ENCODE results near the gene KRT76.

KRT76 gene

DNA sequence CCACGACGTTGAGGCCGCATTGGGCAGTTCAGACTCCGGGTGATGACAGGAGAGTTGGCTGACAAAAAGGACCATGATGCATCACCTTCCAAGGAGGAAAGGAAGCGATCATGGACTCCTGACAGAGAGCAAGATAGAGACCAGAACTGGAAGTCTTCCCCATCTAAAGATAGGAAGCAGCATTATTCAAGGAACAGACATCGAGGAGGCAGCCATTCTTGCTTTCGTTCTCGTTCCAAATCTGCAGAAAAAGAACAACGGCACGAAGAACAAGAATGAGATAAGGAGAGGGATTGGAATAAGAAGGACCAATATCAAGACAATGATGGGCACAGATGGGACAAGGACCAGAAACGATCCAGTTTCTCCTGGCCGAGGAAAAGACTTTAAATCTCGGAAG, 46.8 kb downstream of the KRT76 start:
- Histone ChIP-seq H3K4me1 (ENCODE audit: insufficient read depth, low read length) (no peaks in the 10 kb centered on the region), H3K36me3 (ENCODE audit: insufficient read depth, low read depth, low read length) (no peaks in the 10 kb centered on the region), H3K9ac (ENCODE audit: low read depth, low read length) (no peak overlapping the region), H3K27ac (ENCODE audit: low read length) (no peak overlapping the region), H3K9me3 (ENCODE audit: insufficient read depth, low read depth, low read length) (no peaks in the 10 kb centered on the region), H3K4me3 (ENCODE audit: low read length) (no peak overlapping the region), H3K27me3 (ENCODE audit: insufficient read depth, low read length) (peaks cover 24% of the 10 kb centered on the region; the same call in 1 of the 2 replicates)

DNA sequence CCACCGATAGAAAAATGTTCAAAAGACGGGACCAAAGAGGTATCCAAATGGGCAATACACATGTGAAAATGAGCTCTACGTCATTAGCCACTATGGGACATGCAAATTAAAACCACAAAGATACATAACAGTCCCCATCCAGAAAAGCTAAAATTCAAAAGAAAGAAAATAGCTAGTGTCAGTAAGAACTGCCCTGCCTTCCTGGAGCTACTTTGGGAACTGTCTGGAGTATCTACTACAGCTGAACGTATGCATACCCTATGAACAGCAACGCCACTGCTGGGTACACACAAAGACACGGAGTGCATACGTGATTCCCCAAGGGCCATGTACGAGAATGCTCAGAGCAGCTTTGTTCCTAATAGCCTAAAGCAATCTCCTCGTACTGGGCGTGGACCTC, 48.0 kb downstream of the KRT76 start:
- H3K9me3 ChIP-seq (ENCODE audit: insufficient read depth, low read depth, low read length) = no peaks in the 10 kb centered on the region
- no peak overlapping the region for H3K27ac ChIP-seq (ENCODE audit: low read length)
- H3K4me1 ChIP-seq (ENCODE audit: insufficient read depth, low read length) = no peaks in the 10 kb centered on the region
- peaks cover 22% of the 10 kb centered on the region; the same call in 1 of the 2 replicates for H3K27me3 ChIP-seq (ENCODE audit: insufficient read depth, low read length)
- H3K36me3 ChIP-seq (ENCODE audit: insufficient read depth, low read depth, low read length) = no peaks in the 10 kb centered on the region
- no peak overlapping the region for H3K9ac ChIP-seq (ENCODE audit: low read depth, low read length)
- H3K4me3 ChIP-seq (ENCODE audit: low read length) = no peak overlapping the region

DNA sequence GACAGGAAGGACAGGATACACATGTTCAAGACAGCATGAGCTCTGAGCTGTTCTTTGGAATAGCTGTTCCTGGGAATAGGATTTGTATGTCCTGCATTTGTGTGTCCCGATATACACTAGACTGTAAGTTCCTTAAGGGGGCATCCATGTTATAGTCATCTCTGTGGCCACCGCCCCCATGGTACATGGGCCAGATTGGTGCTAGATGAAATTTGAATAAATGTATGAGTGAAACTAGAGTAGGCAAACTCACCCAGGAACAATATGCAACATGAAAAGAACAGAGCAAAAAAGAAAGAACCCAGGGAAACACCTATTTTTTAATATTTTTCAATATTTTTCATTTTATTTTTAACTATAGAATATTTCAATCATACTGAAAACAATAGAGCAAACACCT, 48.8 kb downstream of the KRT76 start:
- Histone ChIP-seq H3K27ac (ENCODE audit: low read length) (no peak overlapping the region), H3K9ac (ENCODE audit: low read depth, low read length) (no peak overlapping the region), H3K36me3 (ENCODE audit: insufficient read depth, low read depth, low read length) (no peaks in the 10 kb centered on the region), H3K4me3 (ENCODE audit: low read length) (no peak overlapping the region), H3K27me3 (ENCODE audit: insufficient read depth, low read length) (peaks cover 19% of the 10 kb centered on the region; the same call in 1 of the 2 replicates), H3K9me3 (ENCODE audit: insufficient read depth, low read depth, low read length) (no peaks in the 10 kb centered on the region), H3K4me1 (ENCODE audit: insufficient read depth, low read length) (no peaks in the 10 kb centered on the region)

DNA sequence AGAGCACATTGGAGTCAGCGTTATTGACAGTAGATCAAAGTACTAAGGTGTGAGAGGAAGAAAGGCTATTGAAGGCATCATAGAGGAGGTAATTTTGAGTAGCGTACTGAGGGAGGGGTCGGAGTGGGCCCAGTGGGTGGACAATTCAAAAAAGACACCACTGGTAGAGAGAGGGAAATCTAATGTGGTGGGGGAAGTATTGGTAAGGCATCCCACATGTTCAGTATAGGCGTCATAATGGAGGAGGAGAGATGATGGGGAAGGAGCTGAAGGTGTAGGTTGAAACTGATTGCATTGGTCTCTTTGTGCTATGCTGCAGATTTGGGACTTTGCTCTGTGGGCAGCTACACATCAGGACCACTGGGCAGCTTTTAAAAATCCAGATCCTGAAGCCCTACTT, 50.1 kb downstream of the KRT76 start:
- Histone ChIP-seq H3K36me3 (ENCODE audit: insufficient read depth, low read depth, low read length) (no peaks in the 10 kb centered on the region), H3K9ac (ENCODE audit: low read depth, low read length) (no peak overlapping the region), H3K4me1 (ENCODE audit: insufficient read depth, low read length) (no peaks in the 10 kb centered on the region), H3K27ac (ENCODE audit: low read length) (no peak overlapping the region), H3K4me3 (ENCODE audit: low read length) (no peak overlapping the region), H3K27me3 (ENCODE audit: insufficient read depth, low read length) (peaks cover 19% of the 10 kb centered on the region; the same call in 1 of the 2 replicates), H3K9me3 (ENCODE audit: insufficient read depth, low read depth, low read length) (no peaks in the 10 kb centered on the region)

DNA sequence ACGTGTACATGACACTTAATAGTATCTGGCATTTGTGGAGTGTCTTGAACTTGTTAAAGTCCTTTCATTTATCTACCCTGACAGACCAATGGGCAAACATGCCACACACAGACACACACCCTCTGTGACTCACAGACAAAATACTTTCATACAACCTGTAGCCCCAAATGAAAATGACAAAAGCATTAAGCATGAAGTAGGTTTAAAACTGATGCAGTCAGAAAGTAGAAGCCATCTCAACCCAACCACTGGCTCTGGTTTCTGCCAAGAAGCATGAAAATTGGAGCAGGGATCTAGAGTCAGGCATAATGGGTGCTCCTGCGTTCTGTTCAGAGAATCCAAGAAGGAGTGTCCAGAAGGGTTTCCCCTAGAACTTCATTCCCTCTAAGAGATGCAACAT, 50.7 kb downstream of the KRT76 start:
- Histone ChIP-seq H3K9ac (ENCODE audit: low read depth, low read length) (no peak overlapping the region), H3K4me1 (ENCODE audit: insufficient read depth, low read length) (no peaks in the 10 kb centered on the region), H3K9me3 (ENCODE audit: insufficient read depth, low read depth, low read length) (no peaks in the 10 kb centered on the region), H3K4me3 (ENCODE audit: low read length) (no peak overlapping the region), H3K27ac (ENCODE audit: low read length) (no peak overlapping the region), H3K36me3 (ENCODE audit: insufficient read depth, low read depth, low read length) (no peaks in the 10 kb centered on the region), H3K27me3 (ENCODE audit: insufficient read depth, low read length) (peaks cover 19% of the 10 kb centered on the region; the same call in 1 of the 2 replicates)

DNA sequence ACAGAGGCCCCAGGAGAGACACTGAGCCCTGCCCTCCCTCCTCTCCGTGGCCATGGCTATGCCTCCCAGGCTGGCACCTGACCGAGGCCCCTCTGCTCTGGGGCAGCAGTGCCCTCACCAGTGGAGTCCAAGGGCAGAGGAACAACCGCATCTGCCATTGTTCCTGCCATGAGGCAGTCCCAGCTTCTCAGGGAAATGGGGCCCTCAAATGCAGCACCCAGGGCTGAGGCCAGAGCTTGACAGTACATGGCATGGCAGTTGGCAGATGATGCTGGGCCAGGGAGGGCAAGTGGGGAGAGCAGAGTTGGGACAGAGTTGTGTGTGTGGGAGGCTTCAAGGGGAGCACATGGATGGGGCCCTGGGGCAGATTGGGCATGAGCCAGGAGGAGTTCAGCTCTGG, 52.8 kb downstream of the KRT76 start:
- Histone ChIP-seq H3K27ac (ENCODE audit: low read length) (no peak overlapping the region), H3K9me3 (ENCODE audit: insufficient read depth, low read depth, low read length) (no peaks in the 10 kb centered on the region), H3K36me3 (ENCODE audit: insufficient read depth, low read depth, low read length) (no peaks in the 10 kb centered on the region), H3K27me3 (ENCODE audit: insufficient read depth, low read length) (peaks cover 7% of the 10 kb centered on the region; the same call in 1 of the 2 replicates), H3K4me3 (ENCODE audit: low read length) (no peak overlapping the region), H3K9ac (ENCODE audit: low read depth, low read length) (no peak overlapping the region), H3K4me1 (ENCODE audit: insufficient read depth, low read length) (no peaks in the 10 kb centered on the region)

DNA sequence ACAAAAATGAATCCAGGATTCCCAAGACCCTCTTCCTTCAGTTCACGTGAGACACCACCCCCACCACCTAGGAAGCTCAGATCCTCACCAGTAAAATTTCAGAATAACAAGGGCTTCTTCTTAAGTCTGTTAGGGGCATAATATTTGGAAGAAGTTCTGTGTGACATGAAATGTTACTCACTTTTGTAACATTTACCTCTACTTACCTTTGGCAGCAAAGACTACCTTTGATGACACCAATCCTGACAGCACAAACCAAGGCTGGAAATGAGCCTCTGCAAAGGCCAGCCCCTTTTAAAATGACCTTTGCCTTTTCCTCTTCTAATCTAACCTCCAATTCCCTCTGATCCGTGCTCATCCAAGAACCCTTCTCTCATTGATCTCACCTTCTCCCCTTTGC, 54.5 kb downstream of the KRT76 start:
- Histone ChIP-seq H3K36me3 (ENCODE audit: insufficient read depth, low read depth, low read length) (no peaks in the 10 kb centered on the region), H3K27ac (ENCODE audit: low read length) (no peak overlapping the region), H3K9me3 (ENCODE audit: insufficient read depth, low read depth, low read length) (no peaks in the 10 kb centered on the region), H3K27me3 (ENCODE audit: insufficient read depth, low read length) (peaks cover 13% of the 10 kb centered on the region; the same call in 1 of the 2 replicates), H3K9ac (ENCODE audit: low read depth, low read length) (no peak overlapping the region), H3K4me3 (ENCODE audit: low read length) (no peak overlapping the region), H3K4me1 (ENCODE audit: insufficient read depth, low read length) (no peaks in the 10 kb centered on the region)

DNA sequence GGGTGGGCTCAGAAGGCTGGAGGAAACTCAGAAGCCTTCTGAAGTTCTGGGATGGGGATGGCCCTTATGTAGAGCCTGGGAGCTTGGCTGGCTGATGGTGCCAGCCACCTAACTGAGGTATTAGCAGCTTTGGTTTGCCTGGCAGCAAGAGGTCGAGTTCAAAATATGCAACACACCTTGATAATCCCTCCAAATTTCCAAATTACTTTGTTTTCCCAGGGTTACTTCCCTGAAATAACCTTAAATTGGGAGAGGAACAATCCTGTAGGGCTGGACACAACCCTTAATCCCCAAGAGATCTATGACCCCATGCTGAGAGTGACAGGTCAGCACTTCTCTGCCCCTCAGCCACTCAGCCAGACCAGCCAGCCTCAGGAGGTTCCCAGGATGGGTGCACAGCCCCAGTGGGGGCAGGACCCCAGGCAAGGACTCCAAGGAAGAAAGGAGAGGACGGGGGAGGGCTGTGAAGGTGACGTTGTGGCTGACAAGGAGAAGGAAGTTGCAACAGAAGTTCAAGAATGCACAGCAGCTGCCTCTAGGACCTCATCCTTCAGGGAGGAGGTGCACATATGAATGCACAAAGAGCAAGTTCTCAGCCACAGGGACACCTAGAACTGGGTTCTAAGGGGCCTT, 55.2 kb downstream of the KRT76 start:
- Histone ChIP-seq H3K9ac (ENCODE audit: low read depth, low read length) (no peak overlapping the region), H3K36me3 (ENCODE audit: insufficient read depth, low read depth, low read length) (no peaks in the 10 kb centered on the region), H3K27me3 (ENCODE audit: insufficient read depth, low read length) (peaks cover 18% of the 10 kb centered on the region; the same call in 1 of the 2 replicates), H3K9me3 (ENCODE audit: insufficient read depth, low read depth, low read length) (no peaks in the 10 kb centered on the region), H3K4me1 (ENCODE audit: insufficient read depth, low read length) (no peaks in the 10 kb centered on the region), H3K27ac (ENCODE audit: low read length) (no peak overlapping the region), H3K4me3 (ENCODE audit: low read length) (no peak overlapping the region)

DNA sequence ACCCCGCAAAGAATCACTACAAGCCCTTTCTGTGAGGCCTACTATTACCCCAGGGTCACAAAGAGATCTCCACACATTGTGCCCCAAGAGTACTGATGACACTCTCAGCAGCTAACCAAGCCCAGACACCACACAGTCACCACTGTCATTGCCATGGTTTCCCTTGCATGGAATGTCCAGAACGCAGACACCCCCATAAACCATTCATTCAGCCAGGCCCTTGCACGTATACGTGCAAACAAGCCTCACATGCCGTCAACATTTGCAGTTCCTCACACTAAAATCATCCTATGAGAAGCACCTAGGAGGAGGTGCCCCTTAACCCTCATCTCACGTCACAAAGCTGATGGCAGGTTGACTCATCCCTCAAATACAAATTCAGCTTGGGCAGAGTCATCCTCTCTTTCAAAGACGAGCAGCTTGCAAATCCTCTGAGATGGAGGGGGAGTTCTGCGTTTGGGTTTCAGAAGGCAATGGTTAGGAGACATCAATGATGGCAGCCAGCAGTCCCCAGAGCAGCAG, 56.7 kb downstream of the KRT76 start:
- Histone ChIP-seq H3K4me3 (ENCODE audit: low read length) (no peak overlapping the region), H3K27ac (ENCODE audit: low read length) (no peak overlapping the region), H3K36me3 (ENCODE audit: insufficient read depth, low read depth, low read length) (no peaks in the 10 kb centered on the region), H3K9ac (ENCODE audit: low read depth, low read length) (no peak overlapping the region), H3K4me1 (ENCODE audit: insufficient read depth, low read length) (no peaks in the 10 kb centered on the region), H3K27me3 (ENCODE audit: insufficient read depth, low read length) (peaks cover 28% of the 10 kb centered on the region), H3K9me3 (ENCODE audit: insufficient read depth, low read depth, low read length) (no peaks in the 10 kb centered on the region)
